ENCODE results near the gene ADSS1. TPM values are rescaled to one million over a fixed set of nuclear protein-coding genes. Genes with fewer than 3 reads are reported as not detected.

The ADSS1 gene
- total RNA-seq, 1 donor from 2014 or later: 10.3 TPM

DNA sequence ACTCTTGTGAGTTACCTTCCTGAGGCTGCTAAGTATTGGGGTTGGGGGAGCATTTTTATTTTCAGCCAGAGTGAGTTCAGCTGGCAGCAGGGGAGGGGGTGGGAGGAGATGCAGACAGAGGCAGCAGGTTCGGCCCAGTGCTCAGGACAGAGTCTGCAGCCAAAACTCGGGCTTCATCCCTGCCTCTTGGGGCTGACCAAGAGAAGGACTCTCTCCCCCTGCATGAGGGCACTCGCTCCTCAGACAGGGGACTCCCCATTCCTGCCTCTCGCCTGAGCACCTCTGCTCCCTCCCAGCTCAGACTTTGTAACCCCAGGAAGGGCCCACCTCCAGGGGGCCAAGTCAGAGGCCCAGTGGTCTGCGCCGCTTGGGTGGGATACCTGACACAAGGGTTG, 72.7 kb downstream of the ADSS1 start:
- no peak for DNase-seq (ENCODE audit: extremely low spot score in 2 of 2)
- H3K36me3 ChIP-seq: peaks cover 0 to 7% of the 10 kb centered on the region in 2 donors
- H3K9me3 ChIP-seq: no peaks in the 10 kb centered on the region
- peak overlapping the region; percentile 92 for H3K27ac ChIP-seq
- peaks cover 47% of the 10 kb centered on the region for H3K4me1 ChIP-seq
- no peaks in the 10 kb centered on the region for H3K27me3 ChIP-seq
- TF ChIP-seq POLR2A (IDR thresholded peaks at IDR 0.05) (no peak), POLR2AphosphoS5 (IDR thresholded peaks at IDR 0.05; ENCODE audit: insufficient read depth in 1 of 2, low read depth in 1 of 2) (no peak), CTCF (IDR thresholded peaks at IDR 0.05) (no peak)
- intact Hi-C loops (cut with DNase I): loop anchor here (5.0 to 10.0 kb wide), 2 partner anchors 188 to 449 kb away; partner anchors contain the start of gene CLBA1
- H3K4me3 ChIP-seq: no peak overlapping the region

Small RNA genes lying within 50 kb of the gene (microRNA-seq; reads per million reads assigned to microRNA genes)
- gene MIR4710 (ENCODE audit: borderline number of aligned reads, borderline replicate concordance): not detected

Small RNA genes lying within 50 kb of the gene (small RNA-seq; reads per million reads assigned to genes)
- gene MIR4710: not detected

Other genes starting within 250 kb of the ADSS1 start
- 1.7 TPM for gene C14orf180, start 144.5 kb upstream of the ADSS1 start, total RNA-seq
- gene TMEM179, start 119.5 kb upstream of the ADSS1 start, total RNA-seq: 7.9 TPM
- gene INF2, start 34.6 kb upstream of the ADSS1 start, total RNA-seq: 49.1 TPM
- 284 TPM for gene SIVA1, start 28.9 kb downstream of the ADSS1 start, total RNA-seq
- gene AKT1, start 71.5 kb downstream of the ADSS1 start, total RNA-seq: 92.8 TPM
- gene ZBTB42, start 76.9 kb downstream of the ADSS1 start, total RNA-seq: 7.6 TPM
- gene CEP170B, start 141.0 kb downstream of the ADSS1 start, total RNA-seq: 17.9 TPM
- gene PLD4, start 200.7 kb downstream of the ADSS1 start, total RNA-seq: not detected

Measured in vagina (tissue), 2 donors.